Progenitor cell of endocrine pancreas (in vitro differentiated cells): ENCODE data around the gene LRMDA. TPM values are rescaled to one million over a fixed set of nuclear protein-coding genes. Genes with fewer than 3 reads are reported as not detected.

ENCODE experiments used
- DNase-seq: peaks from one replicate; pipeline ENCODE4 v3.0.0; 2021; ENCODE audit warnings: low spot score; ENCODE audit not compliant: unreplicated experiment
- H3K27ac Mint-ChIP-seq: 2 replicates; pipeline ENCODE4 v1.8.0; 2021; ENCODE audit warnings: mild to moderate bottlenecking, moderate library complexity, mixed read lengths
- H3K27me3 Mint-ChIP-seq: 2 replicates; pipeline ENCODE4 v1.8.0; 2021; ENCODE audit warnings: mixed read lengths
- H3K36me3 Mint-ChIP-seq: 2 replicates; pipeline ENCODE4 v1.8.0; 2022; ENCODE audit warnings: mixed read lengths; ENCODE audit not compliant: insufficient read depth
- H3K4me1 Mint-ChIP-seq: 2 replicates; pipeline ENCODE4 v1.8.0; 2021; ENCODE audit warnings: low read depth, mixed read lengths
- H3K4me3 Mint-ChIP-seq: 2 replicates; pipeline ENCODE4 v1.8.0; 2021; ENCODE audit warnings: low read depth, mild to moderate bottlenecking, moderate library complexity, mixed read lengths
- H3K9me3 Mint-ChIP-seq: 2 replicates; pipeline ENCODE4 v1.8.0; 2021; ENCODE audit warnings: low read depth, mixed read lengths
- total RNA-seq: library from RNA; stranded (reverse); gene quantifications from 2 replicates; pipeline ENCODE4 v1.2.1, GENCODE V29; 2021
- TF ChIP-seq, protein P1 (sequence below): fragments of 200-600 bp; sonication (generic); IDR thresholded peaks from one replicate; pipeline ENCODE4 v1.5.0; 2021; ENCODE audit warnings: antibody characterized with exemption, mild to moderate bottlenecking; ENCODE audit not compliant: unreplicated experiment

Gene LRMDA
- total RNA-seq, 1 donor from 2014 or later, result 6.5 TPM

DNA sequence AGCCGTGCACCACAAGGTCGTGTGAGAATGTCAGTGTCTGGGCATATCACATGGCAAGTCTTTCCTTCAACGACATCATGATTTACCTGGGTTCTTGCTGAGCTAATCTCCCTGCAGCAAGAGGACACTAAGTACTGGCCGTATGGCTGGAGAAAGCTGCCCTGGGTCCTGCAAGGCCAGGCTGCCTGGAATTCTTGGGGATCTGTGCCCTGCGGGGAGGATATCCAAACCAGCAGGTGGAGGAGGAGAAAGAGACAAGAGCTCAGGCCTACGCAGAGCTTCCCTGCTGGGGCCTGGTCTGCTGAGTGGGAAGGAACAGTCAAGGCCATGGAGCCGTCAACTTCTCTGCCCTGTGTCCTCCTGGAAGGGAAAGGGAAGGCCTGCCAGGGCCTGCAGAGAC, 552.6 kb downstream of the LRMDA start:
- TF ChIP-seq, protein P1, sequence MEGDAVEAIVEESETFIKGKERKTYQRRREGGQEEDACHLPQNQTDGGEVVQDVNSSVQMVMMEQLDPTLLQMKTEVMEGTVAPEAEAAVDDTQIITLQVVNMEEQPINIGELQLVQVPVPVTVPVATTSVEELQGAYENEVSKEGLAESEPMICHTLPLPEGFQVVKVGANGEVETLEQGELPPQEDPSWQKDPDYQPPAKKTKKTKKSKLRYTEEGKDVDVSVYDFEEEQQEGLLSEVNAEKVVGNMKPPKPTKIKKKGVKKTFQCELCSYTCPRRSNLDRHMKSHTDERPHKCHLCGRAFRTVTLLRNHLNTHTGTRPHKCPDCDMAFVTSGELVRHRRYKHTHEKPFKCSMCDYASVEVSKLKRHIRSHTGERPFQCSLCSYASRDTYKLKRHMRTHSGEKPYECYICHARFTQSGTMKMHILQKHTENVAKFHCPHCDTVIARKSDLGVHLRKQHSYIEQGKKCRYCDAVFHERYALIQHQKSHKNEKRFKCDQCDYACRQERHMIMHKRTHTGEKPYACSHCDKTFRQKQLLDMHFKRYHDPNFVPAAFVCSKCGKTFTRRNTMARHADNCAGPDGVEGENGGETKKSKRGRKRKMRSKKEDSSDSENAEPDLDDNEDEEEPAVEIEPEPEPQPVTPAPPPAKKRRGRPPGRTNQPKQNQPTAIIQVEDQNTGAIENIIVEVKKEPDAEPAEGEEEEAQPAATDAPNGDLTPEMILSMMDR, result no peak
- H3K27me3 Mint-ChIP-seq, result no peaks in the 10 kb centered on the region
- peaks cover 3% of the 10 kb centered on the region for H3K4me1 Mint-ChIP-seq
- H3K4me3 Mint-ChIP-seq, result no peak overlapping the region
- H3K36me3 Mint-ChIP-seq, result no peaks in the 10 kb centered on the region
- no peak overlapping the region for H3K27ac Mint-ChIP-seq
- no peak for DNase-seq
- H3K9me3 Mint-ChIP-seq, result no peaks in the 10 kb centered on the region

DNA sequence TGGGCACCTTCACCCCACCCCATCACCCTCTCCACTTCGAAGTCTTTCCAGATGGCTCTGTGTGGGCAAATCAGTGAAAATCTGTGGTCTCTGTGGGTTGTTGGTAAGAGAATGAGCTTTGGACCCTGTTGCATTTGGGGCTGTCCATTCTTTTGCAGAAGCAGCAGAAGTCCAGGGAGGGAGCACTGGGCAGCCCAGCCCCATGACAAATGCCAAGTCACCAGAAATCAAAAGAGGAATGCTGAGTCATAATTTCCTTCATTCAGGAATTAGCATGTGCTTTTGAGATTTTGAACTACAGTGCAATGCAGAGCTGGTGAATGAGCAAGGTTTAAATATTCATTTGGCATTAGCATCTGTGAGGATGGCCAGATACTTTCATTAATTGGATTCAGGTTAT, 556.2 kb downstream of the LRMDA start:
- TF ChIP-seq, protein P1, result no peak
- no peak overlapping the region for H3K4me3 Mint-ChIP-seq
- no peaks in the 10 kb centered on the region for H3K36me3 Mint-ChIP-seq
- no peaks in the 10 kb centered on the region for H3K27me3 Mint-ChIP-seq
- H3K27ac Mint-ChIP-seq, result no peak overlapping the region
- peaks cover 6% of the 10 kb centered on the region for H3K4me1 Mint-ChIP-seq
- no peaks in the 10 kb centered on the region for H3K9me3 Mint-ChIP-seq
- DNase-seq, result no peak

DNA sequence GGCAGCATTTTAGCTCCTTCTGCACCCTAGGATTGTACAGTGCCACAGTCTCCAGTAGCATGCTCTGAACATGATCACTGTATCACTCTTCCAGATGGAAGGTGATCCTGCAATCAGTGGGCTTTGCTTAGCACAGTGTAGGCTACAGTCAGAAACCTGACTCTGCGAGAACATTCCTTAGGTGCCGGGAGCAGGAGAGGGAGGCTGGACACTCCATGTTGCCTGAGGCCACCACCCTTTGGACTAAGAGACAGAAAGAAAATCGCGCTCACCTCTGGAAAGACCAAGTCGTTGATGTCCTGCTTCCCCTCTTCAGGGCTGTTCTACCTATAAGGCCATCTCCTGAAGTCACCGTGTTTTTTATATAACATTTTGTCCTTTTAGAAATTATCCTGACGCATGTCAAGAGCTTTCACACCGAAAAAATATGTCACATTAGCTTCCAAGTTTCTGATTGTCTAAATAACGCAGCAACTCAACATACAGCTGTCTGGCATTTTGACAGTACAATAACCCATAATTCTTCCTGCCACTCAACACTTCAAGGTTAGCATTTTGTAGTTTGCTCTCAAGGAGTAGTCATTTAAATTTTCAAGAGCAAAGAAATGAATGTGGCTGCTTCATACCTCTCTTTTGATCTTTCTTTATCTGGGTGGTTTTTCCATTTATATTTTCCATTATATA, 563.1 kb downstream of the LRMDA start:
- no peak for DNase-seq
- Mint-ChIP-seq H3K36me3 (no peaks in the 10 kb centered on the region), H3K4me1 (peaks cover 4% of the 10 kb centered on the region), H3K9me3 (no peaks in the 10 kb centered on the region), H3K27me3 (peaks cover 3% of the 10 kb centered on the region), H3K4me3 (no peak overlapping the region), H3K27ac (no peak overlapping the region)
- TF ChIP-seq, protein P1, result no peak

DNA sequence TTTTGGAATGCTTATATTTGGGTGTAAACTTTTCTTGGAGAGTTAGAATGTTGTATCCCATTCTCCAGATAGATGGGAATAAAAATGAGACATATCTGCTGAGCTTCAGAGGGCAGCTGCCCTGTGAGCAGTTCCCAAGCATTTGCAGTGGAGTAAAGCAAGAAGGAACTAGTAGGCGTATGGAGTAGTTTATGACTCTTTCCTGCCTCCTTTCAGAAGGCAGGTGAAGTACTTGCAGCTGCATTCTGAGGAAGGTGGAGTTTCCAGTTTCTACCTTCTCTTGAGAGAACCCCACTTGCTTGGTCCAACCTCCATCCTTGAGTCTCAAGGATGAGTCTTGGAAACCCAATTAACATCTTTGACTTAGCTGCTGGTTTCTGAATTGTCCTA, 563.6 kb downstream of the LRMDA start:
- H3K4me1 Mint-ChIP-seq, result peaks cover 2% of the 10 kb centered on the region
- no peaks in the 10 kb centered on the region for H3K9me3 Mint-ChIP-seq
- H3K27me3 Mint-ChIP-seq, result peaks cover 5% of the 10 kb centered on the region
- TF ChIP-seq, protein P1, result no peak
- no peaks in the 10 kb centered on the region for H3K36me3 Mint-ChIP-seq
- no peak overlapping the region for H3K27ac Mint-ChIP-seq
- H3K4me3 Mint-ChIP-seq, result no peak overlapping the region
- no peak for DNase-seq

DNA sequence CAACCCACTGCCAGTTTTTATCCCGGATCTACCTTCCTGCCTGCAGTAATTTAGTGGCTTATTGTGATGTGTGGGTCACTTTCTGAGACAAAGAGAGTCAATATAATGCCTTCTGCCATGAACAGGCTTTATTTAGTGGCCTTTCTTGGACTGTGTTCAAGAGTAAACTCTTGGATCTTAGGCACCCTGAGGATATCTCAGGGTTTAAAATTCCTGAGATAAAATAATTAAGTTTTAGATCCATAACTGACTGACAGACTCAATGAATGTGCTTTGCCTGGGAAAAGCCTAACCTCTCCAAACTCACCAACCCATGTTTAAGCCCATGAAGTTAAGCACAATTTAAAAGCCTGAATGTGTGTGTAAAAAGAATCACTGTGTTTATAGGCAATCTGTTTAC, 564.3 kb downstream of the LRMDA start:
- peaks cover 2% of the 10 kb centered on the region for H3K4me1 Mint-ChIP-seq
- peaks cover 9% of the 10 kb centered on the region for H3K27me3 Mint-ChIP-seq
- no peak overlapping the region for H3K27ac Mint-ChIP-seq
- H3K36me3 Mint-ChIP-seq, result no peaks in the 10 kb centered on the region
- no peak overlapping the region for H3K4me3 Mint-ChIP-seq
- no peak for DNase-seq
- H3K9me3 Mint-ChIP-seq, result no peaks in the 10 kb centered on the region
- TF ChIP-seq, protein P1, result no peak
